Smooth muscle cell of trachea (primary cell): ENCODE data around the gene HNRNPA0. TPM values are rescaled to one million over a fixed set of nuclear protein-coding genes. Genes with fewer than 3 reads are reported as not detected.

Experiments
- total RNA-seq: library from RNA; depleted of rRNA; stranded (reverse); fragments of >200 nt; gene quantifications from 2 replicates; pipeline ENCODE4 v1.2.1, GENCODE V29; 2014

HNRNPA0 gene
- 8.4 and 9.9 TPM in 2 replicates for total RNA-seq

DNA sequence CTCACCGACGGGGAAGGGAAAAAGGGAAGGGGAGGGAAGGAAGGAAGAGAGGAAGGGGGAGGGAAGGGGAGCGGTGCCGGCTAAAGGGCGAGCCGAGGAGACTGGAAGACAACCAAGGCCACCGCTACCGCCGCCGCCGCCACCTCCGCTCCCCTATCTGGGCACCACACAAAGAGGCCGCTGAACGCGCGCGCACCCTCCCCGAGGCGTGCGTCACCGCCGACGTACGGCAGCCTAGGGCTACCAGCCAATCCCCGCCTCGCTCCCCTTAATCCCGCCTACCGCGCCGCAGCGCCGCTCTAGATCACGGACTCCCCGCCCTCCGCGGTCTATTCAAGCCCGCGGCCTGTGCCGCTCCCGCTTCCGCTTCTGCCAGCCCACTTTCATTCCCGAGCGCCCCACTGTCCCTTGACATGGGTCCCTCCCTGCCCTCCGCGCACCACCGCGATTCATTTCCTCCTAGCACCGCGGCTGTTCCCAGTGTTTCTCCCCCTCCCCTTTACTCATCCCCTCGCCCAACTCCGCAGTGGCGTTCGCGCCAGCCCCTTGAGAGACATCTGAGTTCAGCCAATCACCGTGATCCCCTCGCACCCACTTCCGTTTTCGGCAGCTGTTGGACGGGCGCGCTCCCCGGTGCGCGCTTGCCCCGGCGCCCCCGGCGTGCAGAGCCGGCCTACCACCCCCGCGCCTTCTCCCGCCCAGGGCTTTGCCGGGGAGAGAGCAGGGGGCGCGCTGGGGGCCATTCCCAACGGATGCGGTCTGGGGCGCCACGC, at the start of gene HNRNPA0:
TSS of gene HNRNPA0 (minus strand) at position 176 of the 773 bp plus-strand sequence. CDS start 297 bp downstream, outside the sequence.

DNA sequence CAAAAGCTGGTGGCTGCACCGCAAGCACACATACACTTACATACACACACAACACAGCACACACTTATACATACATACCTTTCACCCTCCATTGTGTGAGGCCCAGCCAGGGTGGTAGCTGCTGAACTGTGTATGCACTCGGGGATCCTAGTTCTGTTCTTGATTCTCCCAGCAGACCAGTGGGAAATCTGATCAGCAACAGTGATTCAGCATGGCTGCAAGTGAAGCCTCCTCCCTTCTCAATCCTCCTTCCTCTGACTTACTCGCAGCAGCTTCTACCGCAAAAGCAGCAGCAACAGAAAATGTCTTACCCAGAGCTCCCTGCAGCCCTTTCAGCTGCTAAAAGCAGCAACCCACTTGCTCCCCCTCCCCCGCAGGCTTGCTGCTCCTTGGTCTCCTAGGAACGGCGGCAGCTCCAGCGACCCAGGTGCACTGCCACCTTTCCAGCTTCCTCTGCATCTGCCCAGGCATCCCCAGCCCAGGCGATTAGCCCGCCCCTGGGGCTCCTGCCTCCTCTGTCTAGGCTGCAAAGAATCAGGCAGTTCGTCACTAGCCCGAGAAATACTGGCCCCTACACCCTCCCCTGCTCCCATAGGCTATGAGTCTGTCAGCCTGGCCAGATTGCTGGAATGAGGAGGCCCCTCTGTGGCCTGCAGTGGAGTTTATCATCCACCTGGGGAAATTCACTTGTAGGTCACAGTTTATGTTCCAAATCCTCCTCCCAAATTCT, 18.4 kb downstream of the HNRNPA0 start, which contains the start of gene KLHL3:
TSS of gene KLHL3 (minus strand) at position 535 of the 730 bp plus-strand sequence. CDS start at position 92, 443 bp downstream.

Other genes with a start within 250 kb of the HNRNPA0 start
- gene KLHL3, start 18.3 kb downstream of the HNRNPA0 start, total RNA-seq, result 1.2 and 3.8 TPM in 2 replicates
- not detected in 2 replicates for gene MYOT, start 113.5 kb upstream of the HNRNPA0 start, total RNA-seq
- gene PKD2L2, start 135.1 kb upstream of the HNRNPA0 start, total RNA-seq, result not detected in 2 replicates